ENCODE data around the gene COMMD3. TPM values are rescaled to one million over a fixed set of nuclear protein-coding genes. Genes with fewer than 3 reads are reported as not detected.

COMMD3 gene
- polyA plus RNA-seq, 1 donor from 2014 or later = 272 TPM

DNA sequence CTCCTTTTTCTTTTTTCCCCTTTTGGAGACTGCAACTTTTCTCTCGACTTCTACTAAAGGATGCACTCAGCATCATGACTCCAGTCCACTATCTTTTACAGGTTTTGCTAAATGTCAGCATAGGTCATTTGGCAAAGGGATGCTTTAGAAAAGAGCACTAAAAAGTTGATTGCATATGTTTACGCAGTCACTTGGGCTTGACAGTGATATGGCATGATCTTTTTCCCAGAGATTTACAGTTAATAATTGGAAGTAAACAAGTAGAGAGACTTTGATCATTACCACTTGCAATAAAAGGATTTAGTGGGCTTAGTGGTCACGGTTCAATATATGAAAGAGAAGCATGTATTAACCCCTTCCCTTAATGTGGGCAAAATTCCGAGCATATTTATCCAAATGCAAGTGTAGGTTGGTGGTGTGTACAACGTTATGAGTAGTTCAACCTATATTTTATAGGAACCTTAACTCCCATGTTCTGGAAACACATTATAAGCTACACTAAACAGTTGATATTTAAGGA is 6.5 kb downstream of the COMMD3 start:
- no peaks in the 10 kb centered on the region for H3K9me2 ChIP-seq (ENCODE audit: insufficient read depth, low read length)
- no peak for TF ChIP-seq TAF1 (IDR thresholded peaks at IDR 0.05; ENCODE audit: low read depth)
- no peak for TF ChIP-seq EZH2 (IDR thresholded peaks at IDR 0.05; ENCODE audit: borderline replicate concordance, insufficient read depth, low read length, poor library complexity, severe bottlenecking)
- TF ChIP-seq MXI1 (conservative IDR thresholded peaks at IDR 0.05; ENCODE audit: poor library complexity, severe bottlenecking) = no peak
- TF ChIP-seq, protein P1, sequence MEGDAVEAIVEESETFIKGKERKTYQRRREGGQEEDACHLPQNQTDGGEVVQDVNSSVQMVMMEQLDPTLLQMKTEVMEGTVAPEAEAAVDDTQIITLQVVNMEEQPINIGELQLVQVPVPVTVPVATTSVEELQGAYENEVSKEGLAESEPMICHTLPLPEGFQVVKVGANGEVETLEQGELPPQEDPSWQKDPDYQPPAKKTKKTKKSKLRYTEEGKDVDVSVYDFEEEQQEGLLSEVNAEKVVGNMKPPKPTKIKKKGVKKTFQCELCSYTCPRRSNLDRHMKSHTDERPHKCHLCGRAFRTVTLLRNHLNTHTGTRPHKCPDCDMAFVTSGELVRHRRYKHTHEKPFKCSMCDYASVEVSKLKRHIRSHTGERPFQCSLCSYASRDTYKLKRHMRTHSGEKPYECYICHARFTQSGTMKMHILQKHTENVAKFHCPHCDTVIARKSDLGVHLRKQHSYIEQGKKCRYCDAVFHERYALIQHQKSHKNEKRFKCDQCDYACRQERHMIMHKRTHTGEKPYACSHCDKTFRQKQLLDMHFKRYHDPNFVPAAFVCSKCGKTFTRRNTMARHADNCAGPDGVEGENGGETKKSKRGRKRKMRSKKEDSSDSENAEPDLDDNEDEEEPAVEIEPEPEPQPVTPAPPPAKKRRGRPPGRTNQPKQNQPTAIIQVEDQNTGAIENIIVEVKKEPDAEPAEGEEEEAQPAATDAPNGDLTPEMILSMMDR (IDR thresholded peaks at IDR 0.05; ENCODE audit: poor library complexity, severe bottlenecking) = no peak
- TF ChIP-seq EP300 (conservative IDR thresholded peaks at IDR 0.05; ENCODE audit: poor library complexity, severe bottlenecking) = no peak
- TF ChIP-seq RAD21 (conservative IDR thresholded peaks at IDR 0.05) = no peak
- TF ChIP-seq POLR2AphosphoS5 (IDR thresholded peaks at IDR 0.05) = no peak
- TF ChIP-seq, protein P2, sequence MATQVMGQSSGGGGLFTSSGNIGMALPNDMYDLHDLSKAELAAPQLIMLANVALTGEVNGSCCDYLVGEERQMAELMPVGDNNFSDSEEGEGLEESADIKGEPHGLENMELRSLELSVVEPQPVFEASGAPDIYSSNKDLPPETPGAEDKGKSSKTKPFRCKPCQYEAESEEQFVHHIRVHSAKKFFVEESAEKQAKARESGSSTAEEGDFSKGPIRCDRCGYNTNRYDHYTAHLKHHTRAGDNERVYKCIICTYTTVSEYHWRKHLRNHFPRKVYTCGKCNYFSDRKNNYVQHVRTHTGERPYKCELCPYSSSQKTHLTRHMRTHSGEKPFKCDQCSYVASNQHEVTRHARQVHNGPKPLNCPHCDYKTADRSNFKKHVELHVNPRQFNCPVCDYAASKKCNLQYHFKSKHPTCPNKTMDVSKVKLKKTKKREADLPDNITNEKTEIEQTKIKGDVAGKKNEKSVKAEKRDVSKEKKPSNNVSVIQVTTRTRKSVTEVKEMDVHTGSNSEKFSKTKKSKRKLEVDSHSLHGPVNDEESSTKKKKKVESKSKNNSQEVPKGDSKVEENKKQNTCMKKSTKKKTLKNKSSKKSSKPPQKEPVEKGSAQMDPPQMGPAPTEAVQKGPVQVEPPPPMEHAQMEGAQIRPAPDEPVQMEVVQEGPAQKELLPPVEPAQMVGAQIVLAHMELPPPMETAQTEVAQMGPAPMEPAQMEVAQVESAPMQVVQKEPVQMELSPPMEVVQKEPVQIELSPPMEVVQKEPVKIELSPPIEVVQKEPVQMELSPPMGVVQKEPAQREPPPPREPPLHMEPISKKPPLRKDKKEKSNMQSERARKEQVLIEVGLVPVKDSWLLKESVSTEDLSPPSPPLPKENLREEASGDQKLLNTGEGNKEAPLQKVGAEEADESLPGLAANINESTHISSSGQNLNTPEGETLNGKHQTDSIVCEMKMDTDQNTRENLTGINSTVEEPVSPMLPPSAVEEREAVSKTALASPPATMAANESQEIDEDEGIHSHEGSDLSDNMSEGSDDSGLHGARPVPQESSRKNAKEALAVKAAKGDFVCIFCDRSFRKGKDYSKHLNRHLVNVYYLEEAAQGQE (IDR thresholded peaks at IDR 0.05; ENCODE audit: borderline replicate concordance) = no peak
- TF ChIP-seq SMC3 (conservative IDR thresholded peaks at IDR 0.05; ENCODE audit: poor library complexity) = no peak
- no peak overlapping the region for H3K27ac ChIP-seq (ENCODE audit: low read length)
- peak overlapping the region; percentile 69 for H3K4me3 ChIP-seq (ENCODE audit: low read length)
- no peak overlapping the region for H2AFZ ChIP-seq (ENCODE audit: low read depth, low read length)
- peaks cover 74% of the 10 kb centered on the region for H3K27me3 ChIP-seq (ENCODE audit: insufficient read depth, low read depth, low read length)
- H3K79me2 ChIP-seq (replicated peaks; ENCODE audit: insufficient read depth, low read length) = peaks cover 59% of the 10 kb centered on the region
- peaks cover 14% of the 10 kb centered on the region for H4K20me1 ChIP-seq (ENCODE audit: insufficient read depth)
- no peaks in the 10 kb centered on the region for H3K9me3 ChIP-seq (ENCODE audit: low read length)
- H3K9ac ChIP-seq (ENCODE audit: low read length) = no peak overlapping the region
- peak overlapping the region; percentile 36 for H3K4me2 ChIP-seq (ENCODE audit: low read length)
- peaks cover 4% of the 10 kb centered on the region for H3F3A ChIP-seq (ENCODE audit: insufficient read depth, low read length, poor library complexity, severe bottlenecking)
- H3K36me3 ChIP-seq (ENCODE audit: insufficient read depth, low read length) = peaks cover 8% of the 10 kb centered on the region

DNA sequence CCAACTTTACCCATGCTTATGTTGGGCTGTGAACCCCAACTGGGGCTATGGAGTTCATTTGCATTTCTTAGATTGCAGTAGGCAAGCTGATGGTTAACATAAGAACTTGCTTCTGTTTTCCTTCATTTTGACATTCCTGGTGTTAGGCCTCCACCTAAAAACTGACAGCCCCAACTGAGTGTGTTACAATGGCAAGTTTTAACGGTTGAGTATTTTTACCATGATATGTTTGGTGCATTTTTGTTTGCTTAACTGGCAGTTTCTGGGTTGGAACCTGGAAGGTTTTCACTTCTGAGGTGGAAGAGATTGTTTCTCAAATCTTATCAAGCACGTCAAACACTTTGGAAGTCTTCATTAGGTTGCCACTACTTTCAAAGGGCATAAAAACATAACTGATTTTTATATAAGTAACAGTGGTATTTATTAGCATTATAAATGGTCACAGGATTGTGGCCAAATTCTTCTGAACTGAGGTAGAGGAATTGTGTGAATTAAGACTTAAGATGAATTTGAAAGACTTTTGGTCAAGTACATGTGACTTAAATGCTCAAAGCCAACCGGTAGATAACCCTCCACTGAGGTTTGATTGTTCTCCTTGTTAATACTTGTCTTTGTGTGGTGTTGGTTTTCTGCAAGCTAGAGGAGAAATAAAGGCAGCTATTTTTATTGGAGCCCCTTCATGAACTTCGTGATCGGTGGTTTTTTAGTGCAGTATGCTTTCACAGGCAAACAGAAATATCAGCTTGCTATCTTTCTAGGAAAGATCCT is 7.5 kb downstream of the COMMD3 start:
- Histone ChIP-seq H3K79me2 (replicated peaks; ENCODE audit: insufficient read depth, low read length) (peaks cover 49% of the 10 kb centered on the region), H3K9ac (ENCODE audit: low read length) (no peak overlapping the region), H3K27ac (ENCODE audit: low read length) (no peak overlapping the region), H3K9me3 (ENCODE audit: low read length) (no peaks in the 10 kb centered on the region), H3K4me2 (ENCODE audit: low read length) (no peak overlapping the region), H3F3A (ENCODE audit: insufficient read depth, low read length, poor library complexity, severe bottlenecking) (peaks cover 4% of the 10 kb centered on the region), H2AFZ (ENCODE audit: low read depth, low read length) (no peak overlapping the region), H3K9me2 (ENCODE audit: insufficient read depth, low read length) (no peaks in the 10 kb centered on the region), H3K27me3 (ENCODE audit: insufficient read depth, low read depth, low read length) (peaks cover 66% of the 10 kb centered on the region), H4K20me1 (ENCODE audit: insufficient read depth) (peaks cover 14% of the 10 kb centered on the region), H3K4me3 (ENCODE audit: low read length) (no peak overlapping the region), H3K36me3 (ENCODE audit: insufficient read depth, low read length) (peaks cover 8% of the 10 kb centered on the region)
- TF ChIP-seq, protein P1 (IDR thresholded peaks at IDR 0.05; ENCODE audit: poor library complexity, severe bottlenecking) = no peak
- TF ChIP-seq MXI1 (conservative IDR thresholded peaks at IDR 0.05; ENCODE audit: poor library complexity, severe bottlenecking) (no peak), SMC3 (conservative IDR thresholded peaks at IDR 0.05; ENCODE audit: poor library complexity) (no peak), POLR2AphosphoS5 (IDR thresholded peaks at IDR 0.05) (no peak), TAF1 (IDR thresholded peaks at IDR 0.05; ENCODE audit: low read depth) (no peak), EP300 (conservative IDR thresholded peaks at IDR 0.05; ENCODE audit: poor library complexity, severe bottlenecking) (no peak), RAD21 (conservative IDR thresholded peaks at IDR 0.05) (no peak)
- TF ChIP-seq, protein P2 (IDR thresholded peaks at IDR 0.05; ENCODE audit: borderline replicate concordance) = no peak

All from neural cell (in vitro differentiated cells).